Measurements from ENCODE around the gene TMEM191C. TPM values are rescaled to one million over a fixed set of nuclear protein-coding genes. Genes with fewer than 3 reads are reported as not detected.

TMEM191C gene
- total RNA-seq, 1 donor from 2014 or later: 2.4 TPM

Other genes with a start within 250 kb of the TMEM191C start
- 0.82 TPM for gene RIMBP3B, start 83.6 kb upstream of the TMEM191C start, total RNA-seq
- 6.1 TPM for gene HIC2, start 50.0 kb upstream of the TMEM191C start, total RNA-seq
- gene RIMBP3C, start 84.1 kb downstream of the TMEM191C start, total RNA-seq: 0.82 TPM
- gene UBE2L3, start 100.3 kb downstream of the TMEM191C start, total RNA-seq: 27.3 TPM
- 7.7 TPM for gene YDJC, start 162.6 kb downstream of the TMEM191C start, total RNA-seq
- not detected for gene CCDC116, start 165.4 kb downstream of the TMEM191C start, total RNA-seq
- 2.9 TPM for gene SDF2L1, start 174.9 kb downstream of the TMEM191C start, total RNA-seq
- 20.4 TPM for gene PPIL2, start 198.6 kb downstream of the TMEM191C start, total RNA-seq